Endothelial cell (in vitro differentiated cells): ENCODE results near the gene CYP26C1. TPM values are rescaled to one million over a fixed set of nuclear protein-coding genes. Genes with fewer than 3 reads are reported as not detected.
A peak's percentile ranks its signal among the peaks of the same experiment; 100 is the strongest.

Experiments
- DNase-seq: peaks from one replicate; pipeline ENCODE4 v3.0.0; 2021; ENCODE audit warnings: low spot score
- H3K27ac Mint-ChIP-seq: one replicate; pipeline ENCODE4 v1.8.0; 2021; ENCODE audit warnings: mixed read lengths, inconsistent platforms; ENCODE audit not compliant: unreplicated experiment
- H3K27me3 Mint-ChIP-seq: one replicate; pipeline ENCODE4 v1.8.0; 2021; ENCODE audit warnings: mild to moderate bottlenecking, moderate library complexity, mixed read lengths, inconsistent platforms; ENCODE audit not compliant: unreplicated experiment
- H3K36me3 Mint-ChIP-seq: one replicate; pipeline ENCODE4 v1.8.0; 2021; ENCODE audit warnings: mild to moderate bottlenecking, low read depth, mixed read lengths, inconsistent platforms; ENCODE audit not compliant: unreplicated experiment
- H3K4me1 Mint-ChIP-seq: one replicate; pipeline ENCODE4 v1.8.0; 2021; ENCODE audit warnings: mild to moderate bottlenecking, mixed read lengths, inconsistent platforms; ENCODE audit not compliant: unreplicated experiment
- H3K4me3 Mint-ChIP-seq: one replicate; pipeline ENCODE4 v1.8.0; 2021; ENCODE audit warnings: mild to moderate bottlenecking, mixed read lengths, inconsistent platforms; ENCODE audit not compliant: unreplicated experiment
- H3K9me3 Mint-ChIP-seq: one replicate; pipeline ENCODE4 v1.8.0; 2021; ENCODE audit warnings: mixed read lengths, inconsistent platforms; ENCODE audit not compliant: unreplicated experiment
- total RNA-seq: library from RNA; stranded (reverse); fragmentation: NEBNext Ultra II Directional; extraction: Animal tissue kit (Norgen Biotek cat#: 25700); gene quantifications from one replicate; pipeline ENCODE4 v1.2.1, GENCODE V29; 2021; ENCODE audit not compliant: unreplicated experiment
- TF ChIP-seq, protein P1 (sequence below): fragments of 200-600 bp; sonication (generic); IDR thresholded peaks from one replicate; pipeline ENCODE4 v1.5.0; 2021; ENCODE audit warnings: antibody characterized with exemption; ENCODE audit not compliant: unreplicated experiment

The CYP26C1 gene
- total RNA-seq, 1 donor from 2014 or later, result 0.31 TPM

DNA sequence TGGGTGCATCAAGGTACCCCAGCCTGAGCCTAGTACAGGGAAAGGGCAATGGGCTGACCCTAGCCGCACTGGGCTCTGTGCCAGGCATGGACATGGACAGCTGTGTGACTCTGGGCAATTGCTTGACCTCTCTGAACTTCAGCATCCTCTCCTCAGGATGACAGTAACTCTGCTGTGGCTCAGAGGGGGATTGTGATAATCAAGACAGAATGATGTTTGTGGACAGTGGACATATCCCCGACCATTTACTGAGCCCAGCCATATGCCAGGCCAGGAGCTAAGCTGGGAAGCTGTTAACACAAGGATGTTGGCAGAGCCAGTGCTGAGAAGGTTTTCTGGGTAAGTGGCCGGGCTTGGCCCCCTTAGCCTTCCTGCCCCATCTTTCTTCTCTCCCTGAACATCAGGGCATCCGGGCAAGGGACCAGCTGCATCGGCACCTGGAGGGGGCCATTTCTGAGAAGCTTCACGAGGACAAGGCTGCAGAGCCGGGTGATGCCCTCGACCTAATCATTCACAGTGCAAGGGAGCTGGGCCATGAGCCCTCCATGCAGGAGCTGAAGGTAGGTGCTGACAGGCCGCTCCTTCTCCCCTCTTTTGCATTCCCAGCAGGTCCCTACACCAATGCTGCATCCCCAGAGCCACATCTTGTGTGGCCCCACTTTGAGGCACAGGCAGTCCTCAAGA lies 3.5 kb downstream of the CYP26C1 start:
- no peak overlapping the region for H3K27ac Mint-ChIP-seq
- TF ChIP-seq, protein P1, sequence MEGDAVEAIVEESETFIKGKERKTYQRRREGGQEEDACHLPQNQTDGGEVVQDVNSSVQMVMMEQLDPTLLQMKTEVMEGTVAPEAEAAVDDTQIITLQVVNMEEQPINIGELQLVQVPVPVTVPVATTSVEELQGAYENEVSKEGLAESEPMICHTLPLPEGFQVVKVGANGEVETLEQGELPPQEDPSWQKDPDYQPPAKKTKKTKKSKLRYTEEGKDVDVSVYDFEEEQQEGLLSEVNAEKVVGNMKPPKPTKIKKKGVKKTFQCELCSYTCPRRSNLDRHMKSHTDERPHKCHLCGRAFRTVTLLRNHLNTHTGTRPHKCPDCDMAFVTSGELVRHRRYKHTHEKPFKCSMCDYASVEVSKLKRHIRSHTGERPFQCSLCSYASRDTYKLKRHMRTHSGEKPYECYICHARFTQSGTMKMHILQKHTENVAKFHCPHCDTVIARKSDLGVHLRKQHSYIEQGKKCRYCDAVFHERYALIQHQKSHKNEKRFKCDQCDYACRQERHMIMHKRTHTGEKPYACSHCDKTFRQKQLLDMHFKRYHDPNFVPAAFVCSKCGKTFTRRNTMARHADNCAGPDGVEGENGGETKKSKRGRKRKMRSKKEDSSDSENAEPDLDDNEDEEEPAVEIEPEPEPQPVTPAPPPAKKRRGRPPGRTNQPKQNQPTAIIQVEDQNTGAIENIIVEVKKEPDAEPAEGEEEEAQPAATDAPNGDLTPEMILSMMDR, result no peak
- H3K4me1 Mint-ChIP-seq, result peaks cover 24% of the 10 kb centered on the region
- H3K36me3 Mint-ChIP-seq, result peaks cover 31% of the 10 kb centered on the region
- DNase-seq, result no peak
- H3K27me3 Mint-ChIP-seq, result peaks cover 46% of the 10 kb centered on the region
- no peaks in the 10 kb centered on the region for H3K9me3 Mint-ChIP-seq
- H3K4me3 Mint-ChIP-seq, result no peak overlapping the region

DNA sequence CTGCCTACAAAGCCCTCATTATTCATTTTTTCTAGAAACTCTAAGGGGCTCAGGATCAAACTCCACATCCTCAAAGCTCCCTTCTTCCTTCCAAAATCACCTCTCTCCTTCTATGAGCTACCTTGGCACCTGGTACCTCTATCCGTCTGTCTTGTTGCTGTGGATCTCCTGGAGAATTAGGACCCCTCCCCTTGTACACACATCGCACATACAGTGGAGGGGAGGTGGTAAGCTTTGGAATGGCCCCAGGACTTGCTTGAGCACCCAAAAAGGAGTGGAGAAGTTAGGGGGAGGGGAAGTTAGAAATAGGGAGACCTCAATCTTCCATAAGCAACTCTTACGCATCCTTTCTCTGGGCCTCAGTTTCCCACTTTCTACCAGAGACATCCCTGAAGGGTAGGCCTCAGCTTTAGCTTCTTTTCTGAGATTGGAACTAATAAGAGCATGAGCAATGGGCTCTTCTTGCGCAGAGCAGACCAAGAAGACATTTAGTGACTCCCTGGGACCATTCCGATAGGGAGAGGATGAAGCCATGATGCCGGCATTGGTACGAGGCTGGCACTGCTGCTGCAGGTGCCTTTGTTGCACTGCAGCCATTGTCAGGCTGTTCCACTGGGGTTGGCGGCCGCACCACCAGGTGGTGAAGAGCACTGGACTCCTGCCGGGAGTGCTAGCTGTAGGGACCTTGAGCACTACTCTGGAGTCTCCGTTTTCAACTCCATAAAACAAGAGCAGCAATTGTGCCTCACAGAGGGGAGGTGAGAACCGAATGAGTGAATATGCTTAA lies 4.5 kb downstream of the CYP26C1 start:
- no peak overlapping the region for H3K27ac Mint-ChIP-seq
- peaks cover 21% of the 10 kb centered on the region for H3K4me1 Mint-ChIP-seq
- no peak for DNase-seq
- peaks cover 22% of the 10 kb centered on the region for H3K36me3 Mint-ChIP-seq
- no peaks in the 10 kb centered on the region for H3K9me3 Mint-ChIP-seq
- peak overlapping the region; percentile 23 for H3K4me3 Mint-ChIP-seq
- TF ChIP-seq, protein P1, result no peak
- H3K27me3 Mint-ChIP-seq, result peaks cover 42% of the 10 kb centered on the region

DNA sequence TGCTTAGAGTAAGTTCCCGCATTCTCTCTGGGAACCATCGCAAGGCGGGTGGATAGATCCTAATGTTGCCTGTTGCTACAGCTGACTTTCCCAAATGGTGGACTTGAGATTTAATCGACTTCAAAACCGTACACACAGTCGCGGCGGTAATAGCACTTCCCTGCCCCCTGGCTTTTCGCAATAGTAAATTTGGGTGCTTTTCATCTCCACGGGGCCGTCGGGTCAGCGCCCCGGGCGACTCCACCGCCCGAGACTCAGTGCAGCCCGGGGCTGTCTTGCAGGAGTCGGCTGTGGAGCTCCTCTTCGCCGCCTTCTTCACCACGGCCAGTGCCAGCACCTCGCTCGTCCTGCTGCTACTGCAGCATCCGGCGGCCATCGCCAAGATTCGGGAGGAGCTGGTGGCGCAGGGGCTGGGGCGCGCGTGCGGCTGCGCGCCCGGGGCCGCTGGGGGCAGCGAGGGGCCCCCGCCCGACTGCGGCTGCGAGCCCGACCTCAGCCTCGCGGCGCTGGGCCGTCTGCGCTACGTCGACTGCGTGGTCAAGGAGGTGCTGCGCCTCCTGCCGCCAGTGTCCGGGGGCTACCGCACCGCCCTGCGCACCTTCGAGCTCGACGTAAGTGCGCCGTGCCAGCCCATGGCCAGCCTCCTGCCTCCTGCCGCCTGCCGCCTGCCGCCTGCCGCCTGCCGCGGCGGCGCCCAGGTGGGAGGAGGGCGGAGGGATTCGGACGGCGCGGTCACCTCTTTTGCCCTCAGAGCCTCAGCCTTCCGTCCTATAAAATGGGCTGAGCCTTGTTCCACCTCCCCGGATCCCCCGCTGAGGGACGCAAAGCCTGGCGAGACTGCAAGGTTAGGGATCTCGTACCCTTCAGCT lies 5.3 kb downstream of the CYP26C1 start:
- no peak for DNase-seq
- H3K4me1 Mint-ChIP-seq, result peaks cover 21% of the 10 kb centered on the region
- TF ChIP-seq, protein P1, result no peak

DNA sequence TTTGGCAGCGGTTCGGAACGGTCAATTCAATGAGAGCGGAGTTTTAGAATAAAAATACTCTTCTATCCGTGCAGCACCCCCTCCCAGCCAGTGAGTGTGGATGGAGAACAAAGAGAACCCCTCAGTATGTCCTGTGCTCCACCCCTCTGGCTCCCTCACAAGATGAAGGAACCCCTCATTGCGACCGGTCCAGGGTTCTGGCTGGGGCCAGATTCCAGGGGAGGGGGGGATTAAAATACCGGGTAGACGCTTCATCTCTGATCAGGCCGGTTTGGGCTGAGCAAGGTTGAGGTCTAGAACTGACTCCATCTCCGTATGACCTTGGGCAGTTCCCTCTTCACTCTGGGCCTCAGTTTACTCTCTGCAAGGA lies 5.9 kb downstream of the CYP26C1 start:
- H3K4me3 Mint-ChIP-seq, result peak overlapping the region; percentile 1
- peaks cover 22% of the 10 kb centered on the region for H3K36me3 Mint-ChIP-seq
- H3K27ac Mint-ChIP-seq, result no peak overlapping the region
- H3K9me3 Mint-ChIP-seq, result no peaks in the 10 kb centered on the region
- peaks cover 21% of the 10 kb centered on the region for H3K4me1 Mint-ChIP-seq
- H3K27me3 Mint-ChIP-seq, result peaks cover 46% of the 10 kb centered on the region
- TF ChIP-seq, protein P1, result no peak
- DNase-seq, result no peak

More for the DNA sequence above, 5.3 kb downstream of the CYP26C1 start:
- peaks cover 44% of the 10 kb centered on the region for H3K27me3 Mint-ChIP-seq
- peaks cover 22% of the 10 kb centered on the region for H3K36me3 Mint-ChIP-seq
- no peaks in the 10 kb centered on the region for H3K9me3 Mint-ChIP-seq
- no peak overlapping the region for H3K4me3 Mint-ChIP-seq
- no peak overlapping the region for H3K27ac Mint-ChIP-seq
